Gastroesophageal sphincter (tissue), 4 donors: ENCODE data around the gene GATA1. TPM values are rescaled to one million over a fixed set of nuclear protein-coding genes. Genes with fewer than 3 reads are reported as not detected.

ENCODE experiments used
- ATAC-seq: fragments of 150-250 bp; one replicate; pipeline ENCODE4 v1.9.1; 2016; ENCODE audit warnings: mild to moderate bottlenecking, moderate library complexity
- H3K27ac ChIP-seq, 4 donors: fragments of 200-600 bp; sonication (generic) in 3 of 4; 1 replicate in 3 of 4; 2 replicates in 1 of 4; pipeline ENCODE4 v1.5.1; 2016 to 2019
- H3K27me3 ChIP-seq: fragments of 200-600 bp; sonication (generic); one replicate; pipeline ENCODE4 v1.5.1; 2019
- H3K36me3 ChIP-seq, 2 donors: fragments of 200-600 bp; sonication (generic); one replicate each; pipeline ENCODE4 v1.5.1; 2019; ENCODE audit warnings: control low read depth in 1 of 2
- H3K4me1 ChIP-seq, 3 donors: fragments of 200-600 bp; sonication (generic); 1 replicate in 2 of 3; 2 replicates in 1 of 3; pipeline ENCODE4 v1.5.1; 2016 to 2019; ENCODE audit warnings: control low read depth in 2 of 3
- H3K4me3 ChIP-seq, 2 donors: fragments of 200-600 bp; sonication (generic); one replicate each; pipeline ENCODE4 v1.5.1; 2019; ENCODE audit warnings: mild to moderate bottlenecking in 1 of 2, moderate library complexity in 1 of 2
- H3K9me3 ChIP-seq, 3 donors: fragments of 200-600 bp; sonication (generic); one replicate each; pipeline ENCODE4 v1.5.1; 2017 to 2019; ENCODE audit warnings: control low read depth in 2 of 3
- EP300 ChIP-seq: sonication (generic); formaldehyde crosslinking; IDR thresholded peaks from one replicate; pipeline ENCODE4 v1.6.1; 2017; ENCODE audit warnings: antibody characterized with exemption, mild to moderate bottlenecking
- POLR2A ChIP-seq, 2 donors: fragments of 450-650 bp; IDR thresholded peaks; one replicate each; pipeline ENCODE4 v1.6.1; 2017; ENCODE audit warnings: antibody characterized with exemption in 2 of 2, mild to moderate bottlenecking in 2 of 2, moderate library complexity in 1 of 2
- POLR2AphosphoS5 ChIP-seq: sonication (generic); formaldehyde crosslinking; IDR thresholded peaks from one replicate; pipeline ENCODE4 v1.6.1; 2017; ENCODE audit warnings: antibody characterized with exemption
- whole genome bisulfite sequencing, 2 donors: methylation state at CpG; one replicate each; pipeline ENCODE4 v1.1.5; 2018; ENCODE audit warnings: low coverage in 1 of 2; 5-methylcytosine and 5-hydroxymethylcytosine counted together
- total RNA-seq, 4 donors: library from RNA; depleted of rRNA; stranded (reverse); fragments of >200 nt; gene quantifications; one replicate each; pipeline ENCODE4 v1.1.0, GENCODE V29; 2016
- TF ChIP-seq, protein P1 (sequence below), 4 experiments: fragments of 200-600 bp in 2 of 4; fragments of 450-650 bp in 2 of 4; sonication (generic) in 1 of 4; IDR thresholded peaks; one replicate each; pipeline ENCODE4 v1.5.1; 2017 to 2019; ENCODE audit warnings: antibody characterized with exemption in 4 of 4, mild to moderate bottlenecking in 2 of 4, moderate library complexity in 2 of 4

The GATA1 gene
- total RNA-seq, 4 donors from 2014 or later, result not detected

DNA sequence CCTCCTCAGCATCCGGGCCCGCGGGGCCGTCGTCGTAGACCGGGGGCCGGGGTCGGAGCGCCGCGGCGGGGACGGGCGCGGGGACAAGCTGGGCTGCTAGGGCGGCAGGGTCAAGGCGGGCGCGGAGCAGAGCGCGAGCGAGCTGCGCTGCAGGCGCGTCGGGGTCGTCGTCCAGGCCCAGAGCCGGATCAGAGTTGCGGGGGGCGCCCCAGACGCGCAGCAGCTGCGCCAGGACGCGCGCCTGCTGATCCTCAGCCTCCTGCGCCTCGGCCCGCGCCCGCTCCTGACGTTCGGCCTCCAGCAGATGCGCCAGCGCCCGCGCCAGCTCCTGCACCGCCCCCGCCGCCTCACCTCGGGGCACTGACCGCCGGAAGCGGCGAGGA, 45.5 kb downstream of the GATA1 start:
- peaks cover 0 to 14% (median 4%) of the 10 kb centered on the region in 3 donors for H3K4me1 ChIP-seq
- no peaks in the 10 kb centered on the region for H3K9me3 ChIP-seq
- TF ChIP-seq EP300 (no peak), POLR2AphosphoS5 (no peak), POLR2A (IDR thresholded peaks at IDR 0.05) (no peak)
- TF ChIP-seq, protein P1, sequence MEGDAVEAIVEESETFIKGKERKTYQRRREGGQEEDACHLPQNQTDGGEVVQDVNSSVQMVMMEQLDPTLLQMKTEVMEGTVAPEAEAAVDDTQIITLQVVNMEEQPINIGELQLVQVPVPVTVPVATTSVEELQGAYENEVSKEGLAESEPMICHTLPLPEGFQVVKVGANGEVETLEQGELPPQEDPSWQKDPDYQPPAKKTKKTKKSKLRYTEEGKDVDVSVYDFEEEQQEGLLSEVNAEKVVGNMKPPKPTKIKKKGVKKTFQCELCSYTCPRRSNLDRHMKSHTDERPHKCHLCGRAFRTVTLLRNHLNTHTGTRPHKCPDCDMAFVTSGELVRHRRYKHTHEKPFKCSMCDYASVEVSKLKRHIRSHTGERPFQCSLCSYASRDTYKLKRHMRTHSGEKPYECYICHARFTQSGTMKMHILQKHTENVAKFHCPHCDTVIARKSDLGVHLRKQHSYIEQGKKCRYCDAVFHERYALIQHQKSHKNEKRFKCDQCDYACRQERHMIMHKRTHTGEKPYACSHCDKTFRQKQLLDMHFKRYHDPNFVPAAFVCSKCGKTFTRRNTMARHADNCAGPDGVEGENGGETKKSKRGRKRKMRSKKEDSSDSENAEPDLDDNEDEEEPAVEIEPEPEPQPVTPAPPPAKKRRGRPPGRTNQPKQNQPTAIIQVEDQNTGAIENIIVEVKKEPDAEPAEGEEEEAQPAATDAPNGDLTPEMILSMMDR (IDR thresholded peaks at IDR 0.05), result no peak
- peaks cover 0 to 2% of the 10 kb centered on the region in 2 donors for H3K36me3 ChIP-seq
- no CpG with 5 or more reads among the region's 57 CpGs for WGBS, 2 donors
- H3K4me3 ChIP-seq, result no peak overlapping the region
- no peak overlapping the region for H3K27ac ChIP-seq
- peaks cover 47% of the 10 kb centered on the region for H3K27me3 ChIP-seq
- no peak for ATAC-seq

DNA sequence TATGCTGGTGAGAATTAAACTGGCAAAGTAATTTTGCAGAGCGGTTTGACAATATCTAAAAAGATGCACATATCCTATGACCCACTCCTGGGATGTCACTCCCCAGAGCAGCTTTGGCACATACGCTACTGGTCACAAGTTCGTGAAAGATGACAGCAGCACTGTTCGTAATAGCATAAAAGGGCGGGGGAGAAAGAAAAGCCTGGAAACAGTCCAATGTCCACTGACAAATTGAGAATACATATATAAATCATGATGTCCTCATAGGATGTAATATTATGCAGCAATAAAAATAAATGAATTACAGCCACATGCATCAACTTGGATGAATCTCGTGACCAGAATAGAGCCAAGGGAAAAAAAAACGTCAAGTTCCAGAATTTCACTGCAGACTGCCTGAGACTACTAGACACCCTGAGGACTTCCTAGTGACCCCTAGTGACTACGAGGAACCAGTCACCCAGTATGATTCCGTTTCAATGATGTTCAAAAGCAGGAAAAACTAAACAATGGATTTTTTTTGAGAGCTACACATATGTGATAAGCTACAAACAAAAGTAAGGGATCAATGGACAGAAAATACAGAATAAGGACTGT, 47.2 kb downstream of the GATA1 start:
- Histone ChIP-seq H3K36me3 (no peaks in the 10 kb centered on the region), H3K27me3 (peaks cover 47% of the 10 kb centered on the region), H3K4me1 (peaks cover 0 to 14% (median 4%) of the 10 kb centered on the region in 3 donors), H3K4me3 (no peak overlapping the region), H3K27ac (no peak overlapping the region), H3K9me3 (no peaks in the 10 kb centered on the region)
- TF ChIP-seq, protein P1 (IDR thresholded peaks at IDR 0.05), result no peak
- TF ChIP-seq EP300, result no peak
- TF ChIP-seq POLR2AphosphoS5, result no peak
- no peak for TF ChIP-seq POLR2A (IDR thresholded peaks at IDR 0.05)
- no peak for ATAC-seq
- 33 to 50% methylated on average over 8 to 9 of the region's 9 CpGs for WGBS, 2 donors

DNA sequence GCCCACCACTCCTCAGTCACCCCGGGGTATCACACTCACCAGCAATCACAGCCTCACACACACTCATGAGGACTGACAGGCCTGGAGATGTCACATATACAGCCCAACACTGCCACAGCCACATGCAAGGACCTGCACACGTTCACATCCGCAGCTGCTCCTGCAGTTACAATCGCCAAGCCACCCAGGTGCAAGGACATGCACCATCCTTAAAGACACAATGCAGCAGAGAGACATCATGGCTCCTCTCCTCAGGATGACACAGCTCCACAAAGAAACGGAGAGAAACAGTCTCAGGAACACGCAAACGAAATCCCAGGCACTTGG, 48.0 kb downstream of the GATA1 start:
- Histone ChIP-seq H3K36me3 (no peaks in the 10 kb centered on the region), H3K4me1 (peaks cover 0 to 14% (median 4%) of the 10 kb centered on the region in 3 donors), H3K27ac (no peak overlapping the region), H3K27me3 (peaks cover 47% of the 10 kb centered on the region), H3K4me3 (no peak overlapping the region), H3K9me3 (no peaks in the 10 kb centered on the region)
- no peak for ATAC-seq
- WGBS, 2 donors, result 0 to 27% methylated on average over 1 to 3 of the region's 7 CpGs
- TF ChIP-seq, protein P1 (IDR thresholded peaks at IDR 0.05), result no peak
- TF ChIP-seq POLR2A (IDR thresholded peaks at IDR 0.05) (no peak), POLR2AphosphoS5 (no peak), EP300 (no peak)

DNA sequence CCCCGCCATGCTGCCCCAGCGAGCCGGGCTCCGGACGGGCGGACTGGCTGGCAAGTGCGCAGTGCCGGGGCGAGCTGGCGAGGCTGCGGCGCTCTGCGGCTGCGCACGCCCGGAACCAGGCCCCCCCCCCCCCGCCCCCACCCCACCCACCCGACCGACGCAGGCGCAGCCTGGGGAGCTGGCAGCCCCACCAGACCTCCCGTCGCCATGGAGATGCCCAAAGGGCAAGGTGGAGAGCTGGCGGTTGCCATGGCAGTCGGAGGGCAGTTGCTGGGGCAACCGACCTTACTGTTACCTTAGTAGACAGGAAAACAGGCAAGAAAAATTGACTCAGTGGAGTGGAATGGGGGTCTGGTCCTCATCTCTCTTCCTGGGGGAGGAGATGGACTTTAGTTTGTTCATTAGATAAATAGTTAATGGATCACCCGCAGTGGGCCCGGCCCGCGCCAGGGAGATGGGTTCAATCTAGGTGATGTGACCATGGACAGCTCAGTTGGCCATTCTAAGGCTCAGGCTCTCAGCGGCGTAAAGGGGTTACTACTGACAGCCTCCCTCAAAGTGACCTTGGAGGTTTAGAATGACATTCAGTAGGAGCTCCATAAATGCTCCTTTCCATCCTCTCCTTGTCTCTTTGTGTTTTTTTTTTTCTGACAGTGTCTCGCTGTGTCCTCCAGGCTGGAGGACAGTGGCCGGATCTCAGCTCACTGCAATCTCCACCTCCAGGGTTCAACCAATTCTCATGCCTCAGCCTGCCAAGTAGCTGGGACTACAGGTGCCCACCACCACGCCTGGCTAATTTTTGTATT, 49.3 kb downstream of the GATA1 start, which contains the start of gene PCSK1N:
Gene PCSK1N (minus strand): TSS at position 87 of the 806 bp plus-strand sequence. CDS start 78 bp downstream, at position 9.
- no peak for ATAC-seq
- no peaks in the 10 kb centered on the region for H3K36me3 ChIP-seq
- H3K9me3 ChIP-seq, result no peaks in the 10 kb centered on the region
- H3K27me3 ChIP-seq, result peaks cover 46% of the 10 kb centered on the region
- H3K4me3 ChIP-seq, result peak within 1 kb of the TSS in 1 of 2 donors; percentile 40
- 75% methylated on average over 6 of the region's 35 CpGs; no CpG with 5 or more reads in 1 of the 2 donors for WGBS, 2 donors
- no peak within 1 kb of the TSS for H3K27ac ChIP-seq
- TF ChIP-seq POLR2A (IDR thresholded peaks at IDR 0.05), result no peak
- TF ChIP-seq EP300, result no peak
- TF ChIP-seq, protein P1 (IDR thresholded peaks at IDR 0.05), result no peak
- no peak for TF ChIP-seq POLR2AphosphoS5
- H3K4me1 ChIP-seq, result peaks cover 0 to 14% (median 4%) of the 10 kb centered on the region in 3 donors

DNA sequence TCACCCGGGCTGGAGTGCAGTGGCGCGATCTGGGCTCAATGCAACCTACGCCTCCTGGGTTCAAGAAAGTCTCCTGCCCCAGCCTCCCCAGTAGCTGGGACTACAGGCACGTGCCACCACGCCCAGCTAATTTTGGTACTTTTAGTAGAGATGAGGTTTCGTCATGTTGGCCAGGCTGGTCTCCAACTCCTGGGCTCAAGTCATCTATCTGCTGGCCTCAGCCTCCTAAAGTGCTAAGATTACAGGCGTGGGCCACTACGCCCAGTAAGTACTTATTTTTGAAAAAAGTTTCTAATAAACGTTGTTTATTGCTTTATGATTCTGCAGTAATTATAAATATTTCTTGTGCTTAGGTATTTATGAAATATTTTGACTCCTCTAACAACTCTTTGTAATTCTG, 53.3 kb downstream of the GATA1 start:
- Histone ChIP-seq H3K27ac (no peak overlapping the region), H3K4me1 (peaks cover 0 to 8% (median 4%) of the 10 kb centered on the region in 3 donors), H3K36me3 (no peaks in the 10 kb centered on the region), H3K9me3 (no peaks in the 10 kb centered on the region), H3K4me3 (no peak overlapping the region), H3K27me3 (peaks cover 12% of the 10 kb centered on the region)
- WGBS, 2 donors, result 41 to 68% methylated on average over 2 to 5 of the region's 10 CpGs
- no peak for ATAC-seq
- no peak for TF ChIP-seq EP300
- no peak for TF ChIP-seq POLR2AphosphoS5
- no peak for TF ChIP-seq POLR2A (IDR thresholded peaks at IDR 0.05)
- TF ChIP-seq, protein P1 (IDR thresholded peaks at IDR 0.05), result no peak
